ENCODE results near the gene DNAH14.
"Not testable (repeated sequence)": the region's sequence is repeated elsewhere in the genome, so short reads cannot be mapped to it uniquely, and the experiment has no call there.

Gene DNAH14

GRCh38 chr1:225332686-225333085 lies 403.2 kb downstream of the DNAH14 start:
- Histone ChIP-seq H2BK120ac (ENCODE audit: low read depth, low read length) (no peak overlapping the region), H2AFZ (ENCODE audit: low read length) (no peak overlapping the region), H3K4me2 (ENCODE audit: insufficient read depth, low read length, poor library complexity, severe bottlenecking) (no peak overlapping the region), H3K14ac (ENCODE audit: low read length) (no peak overlapping the region), H2AK5ac (ENCODE audit: low read depth, low read length) (no peak overlapping the region), H3K4me3 (ENCODE audit: low read length in 2 of 2) (no peak overlapping the region), H4K91ac (ENCODE audit: low read depth, low read length, poor library complexity) (no peak overlapping the region), H3K4ac (ENCODE audit: low read length) (no peak overlapping the region), H2BK12ac (ENCODE audit: low read length) (no peak overlapping the region), H3K27ac (replicated peaks; ENCODE audit: low read length) (no peak overlapping the region), H3K36me3 (replicated peaks in 1 of 2; ENCODE audit: control insufficient read depth in 2 of 2, insufficient read depth in 2 of 2, low read length in 2 of 2) (no peaks in the 10 kb centered on the region), H3K27me3 (ENCODE audit: control insufficient read depth in 3 of 3, insufficient read depth in 3 of 3, low read depth in 1 of 3, low read length in 3 of 3) (no peaks in the 10 kb centered on the region), H3K79me1 (ENCODE audit: low read depth, low read length) (no peaks in the 10 kb centered on the region), H3K23ac (ENCODE audit: low read depth, low read length, poor library complexity) (no peak overlapping the region), H3K9ac (ENCODE audit: low read depth, low read length, poor library complexity) (no peak overlapping the region), H2BK15ac (ENCODE audit: low read length) (no peak overlapping the region), H4K8ac (ENCODE audit: low read depth, low read length) (no peak overlapping the region), H2BK5ac (ENCODE audit: low read length) (no peak overlapping the region), H3K18ac (ENCODE audit: low read length) (no peak overlapping the region), H3K9me3 (replicated peaks in 1 of 2; ENCODE audit: control insufficient read depth in 2 of 2, insufficient read depth in 1 of 2, low read depth in 1 of 2, low read length in 2 of 2) (peaks cover 0 to 4% of the 10 kb centered on the region in 2 donors), H3K4me1 (ENCODE audit: control insufficient read depth in 2 of 2, insufficient read depth in 1 of 2, low read depth in 1 of 2, low read length in 2 of 2) (no peaks in the 10 kb centered on the region)
- no peak for DNase-seq (ENCODE audit: low spot score)
- whole genome bisulfite sequencing, 2 donors (ENCODE audit: extremely low coverage in 2 of 2, insufficient read length in 2 of 2, insufficient replicate concordance in 1 of 2) = no CpG with 5 or more reads among the region's 1 CpG

- H3K27ac ChIP-seq (replicated peaks; ENCODE audit: low read length); H3K9me3 ChIP-seq (replicated peaks in 1 of 2; ENCODE audit: control insufficient read depth in 2 of 2, insufficient read depth in 1 of 2, low read depth in 1 of 2, low read length in 2 of 2); H2BK5ac ChIP-seq (ENCODE audit: low read length); H3K4me3 ChIP-seq (ENCODE audit: low read length in 2 of 2); H4K8ac ChIP-seq (ENCODE audit: low read depth, low read length); H3K23ac ChIP-seq (ENCODE audit: low read depth, low read length, poor library complexity); H3K4me1 ChIP-seq (ENCODE audit: control insufficient read depth in 2 of 2, insufficient read depth in 1 of 2, low read depth in 1 of 2, low read length in 2 of 2); H2BK120ac ChIP-seq (ENCODE audit: low read depth, low read length); H3K79me1 ChIP-seq (ENCODE audit: low read depth, low read length); H3K9ac ChIP-seq (ENCODE audit: low read depth, low read length, poor library complexity); H2AK5ac ChIP-seq (ENCODE audit: low read depth, low read length); H4K91ac ChIP-seq (ENCODE audit: low read depth, low read length, poor library complexity); H2AFZ ChIP-seq (ENCODE audit: low read length); H3K14ac ChIP-seq (ENCODE audit: low read length); H2BK15ac ChIP-seq (ENCODE audit: low read length); H3K36me3 ChIP-seq (replicated peaks in 1 of 2; ENCODE audit: control insufficient read depth in 2 of 2, insufficient read depth in 2 of 2, low read length in 2 of 2); H3K4ac ChIP-seq (ENCODE audit: low read length); H3K4me2 ChIP-seq (ENCODE audit: insufficient read depth, low read length, poor library complexity, severe bottlenecking); H2BK12ac ChIP-seq (ENCODE audit: low read length); H3K27me3 ChIP-seq (ENCODE audit: control insufficient read depth in 3 of 3, insufficient read depth in 3 of 3, low read depth in 1 of 3, low read length in 3 of 3); DNase-seq (ENCODE audit: low spot score); H3K18ac ChIP-seq (ENCODE audit: low read length): not testable (repeated sequence)
- no CpG with 5 or more reads among the region's 18 CpGs for WGBS, 2 donors (ENCODE audit: extremely low coverage in 2 of 2, insufficient read length in 2 of 2, insufficient replicate concordance in 1 of 2)
These were observed 405.8 kb downstream of the DNAH14 start for GRCh38 chr1:225335098-225335778.

- Histone ChIP-seq H2AK5ac (ENCODE audit: low read depth, low read length) (no peak overlapping the region), H4K91ac (ENCODE audit: low read depth, low read length, poor library complexity) (no peak overlapping the region), H3K4me3 (ENCODE audit: low read length in 2 of 2) (no peak overlapping the region), H4K8ac (ENCODE audit: low read depth, low read length) (no peak overlapping the region), H2BK15ac (ENCODE audit: low read length) (no peak overlapping the region), H3K79me1 (ENCODE audit: low read depth, low read length) (no peaks in the 10 kb centered on the region), H3K36me3 (replicated peaks in 1 of 2; ENCODE audit: control insufficient read depth in 2 of 2, insufficient read depth in 2 of 2, low read length in 2 of 2) (no peaks in the 10 kb centered on the region), H3K18ac (ENCODE audit: low read length) (no peak overlapping the region), H3K4ac (ENCODE audit: low read length) (no peak overlapping the region), H3K23ac (ENCODE audit: low read depth, low read length, poor library complexity) (no peak overlapping the region), H2BK12ac (ENCODE audit: low read length) (no peak overlapping the region), H3K27ac (replicated peaks; ENCODE audit: low read length) (no peak overlapping the region), H3K14ac (ENCODE audit: low read length) (no peak overlapping the region), H3K4me2 (ENCODE audit: insufficient read depth, low read length, poor library complexity, severe bottlenecking) (no peak overlapping the region), H2BK120ac (ENCODE audit: low read depth, low read length) (no peak overlapping the region), H3K9me3 (replicated peaks in 1 of 2; ENCODE audit: control insufficient read depth in 2 of 2, insufficient read depth in 1 of 2, low read depth in 1 of 2, low read length in 2 of 2) (peaks cover 0 to 4% of the 10 kb centered on the region in 2 donors), H3K9ac (ENCODE audit: low read depth, low read length, poor library complexity) (no peak overlapping the region), H2AFZ (ENCODE audit: low read length) (no peak overlapping the region), H3K4me1 (ENCODE audit: control insufficient read depth in 2 of 2, insufficient read depth in 1 of 2, low read depth in 1 of 2, low read length in 2 of 2) (no peaks in the 10 kb centered on the region), H3K27me3 (ENCODE audit: control insufficient read depth in 3 of 3, insufficient read depth in 3 of 3, low read depth in 1 of 3, low read length in 3 of 3) (no peaks in the 10 kb centered on the region), H2BK5ac (ENCODE audit: low read length) (no peak overlapping the region)
- no CpG with 5 or more reads among the region's 3 CpGs for WGBS, 2 donors (ENCODE audit: extremely low coverage in 2 of 2, insufficient read length in 2 of 2, insufficient replicate concordance in 1 of 2)
- DNase-seq (ENCODE audit: low spot score) = no peak
These were observed 409.1 kb downstream of the DNAH14 start for GRCh38 chr1:225338545-225338944.

GRCh38 chr1:225341642-225342041 lies 412.2 kb downstream of the DNAH14 start:
- H3K4ac ChIP-seq (ENCODE audit: low read length) = no peak overlapping the region
- H3K27ac ChIP-seq (replicated peaks; ENCODE audit: low read length) = no peak overlapping the region
- no peak overlapping the region for H2AK5ac ChIP-seq (ENCODE audit: low read depth, low read length)
- no peaks in the 10 kb centered on the region for H3K36me3 ChIP-seq (replicated peaks in 1 of 2; ENCODE audit: control insufficient read depth in 2 of 2, insufficient read depth in 2 of 2, low read length in 2 of 2)
- no CpG with 5 or more reads among the region's 3 CpGs for WGBS, 2 donors (ENCODE audit: extremely low coverage in 2 of 2, insufficient read length in 2 of 2, insufficient replicate concordance in 1 of 2)
- no peak overlapping the region for H4K91ac ChIP-seq (ENCODE audit: low read depth, low read length, poor library complexity)
- no peak overlapping the region for H3K18ac ChIP-seq (ENCODE audit: low read length)
- H3K79me1 ChIP-seq (ENCODE audit: low read depth, low read length) = no peaks in the 10 kb centered on the region
- peaks cover 0 to 5% of the 10 kb centered on the region in 2 donors for H3K4me1 ChIP-seq (ENCODE audit: control insufficient read depth in 2 of 2, insufficient read depth in 1 of 2, low read depth in 1 of 2, low read length in 2 of 2)
- H4K8ac ChIP-seq (ENCODE audit: low read depth, low read length) = no peak overlapping the region
- no peak overlapping the region for H2BK15ac ChIP-seq (ENCODE audit: low read length)
- no peaks in the 10 kb centered on the region for H3K27me3 ChIP-seq (ENCODE audit: control insufficient read depth in 3 of 3, insufficient read depth in 3 of 3, low read depth in 1 of 3, low read length in 3 of 3)
- no peak overlapping the region for H2BK12ac ChIP-seq (ENCODE audit: low read length)
- no peak overlapping the region for H3K4me2 ChIP-seq (ENCODE audit: insufficient read depth, low read length, poor library complexity, severe bottlenecking)
- H3K14ac ChIP-seq (ENCODE audit: low read length) = no peak overlapping the region
- no peak overlapping the region for H3K4me3 ChIP-seq (ENCODE audit: low read length in 2 of 2)
- no peak overlapping the region for H3K9ac ChIP-seq (ENCODE audit: low read depth, low read length, poor library complexity)
- no peaks in the 10 kb centered on the region for H3K9me3 ChIP-seq (replicated peaks in 1 of 2; ENCODE audit: control insufficient read depth in 2 of 2, insufficient read depth in 1 of 2, low read depth in 1 of 2, low read length in 2 of 2)
- no peak overlapping the region for H2AFZ ChIP-seq (ENCODE audit: low read length)
- no peak overlapping the region for H2BK5ac ChIP-seq (ENCODE audit: low read length)
- DNase-seq (ENCODE audit: low spot score) = no peak
- no peak overlapping the region for H3K23ac ChIP-seq (ENCODE audit: low read depth, low read length, poor library complexity)
- H2BK120ac ChIP-seq (ENCODE audit: low read depth, low read length) = no peak overlapping the region

Measured in neuronal stem cell (in vitro differentiated cells).